ENCODE results near the gene TBRG4.

The TBRG4 gene

GRCh38 chr7:45143616-45144015 is 32.1 kb upstream of the TBRG4 start:
- no peak for DNase-seq (ENCODE audit: low spot score)

GRCh38 chr7:45140827-45141226 is 29.3 kb upstream of the TBRG4 start:
- DNase-seq (ENCODE audit: low spot score) = no peak

GRCh38 chr7:45138433-45139267 is 27.2 kb upstream of the TBRG4 start:
- DNase-seq (ENCODE audit: low spot score) = no peak

- peak; percentile 84 for DNase-seq (ENCODE audit: low spot score)
Observed at GRCh38 chr7:45136106-45137060, 24.9 kb upstream of the TBRG4 start.

- DNase-seq (ENCODE audit: low spot score) = no peak
Observed at GRCh38 chr7:45133877-45134276, 22.4 kb upstream of the TBRG4 start.

- no peak for DNase-seq (ENCODE audit: low spot score)
Observed at GRCh38 chr7:45133352-45133751, 21.9 kb upstream of the TBRG4 start.

GRCh38 chr7:45132708-45133320 is 21.3 kb upstream of the TBRG4 start:
- DNase-seq (ENCODE audit: low spot score) = no peak

- DNase-seq (ENCODE audit: low spot score) = no peak
Observed at GRCh38 chr7:45131891-45132290, 20.4 kb upstream of the TBRG4 start.

GRCh38 chr7:45130910-45131309 is 19.4 kb upstream of the TBRG4 start:
- DNase-seq (ENCODE audit: low spot score) = no peak

- no peak for DNase-seq (ENCODE audit: low spot score)
Observed at GRCh38 chr7:45129906-45130305, 18.4 kb upstream of the TBRG4 start.

GRCh38 chr7:45129181-45129800 is 17.8 kb upstream of the TBRG4 start:
- DNase-seq (ENCODE audit: low spot score) = no peak

GRCh38 chr7:45126920-45127319 is 15.4 kb upstream of the TBRG4 start:
- DNase-seq (ENCODE audit: low spot score) = no peak

GRCh38 chr7:45126201-45126600 is 14.7 kb upstream of the TBRG4 start:
- DNase-seq (ENCODE audit: low spot score) = no peak

GRCh38 chr7:45125193-45125904 is 13.9 kb upstream of the TBRG4 start:
- DNase-seq (ENCODE audit: low spot score) = no peak

- no peak for DNase-seq (ENCODE audit: low spot score)
Observed at GRCh38 chr7:45123913-45124710, 12.6 kb upstream of the TBRG4 start.

- no peak for DNase-seq (ENCODE audit: low spot score)
Observed at GRCh38 chr7:45122975-45123860, 11.7 kb upstream of the TBRG4 start.

- DNase-seq (ENCODE audit: low spot score) = no peak
Observed at GRCh38 chr7:45119550-45119949, 8.1 kb upstream of the TBRG4 start.

GRCh38 chr7:45118889-45119331 is 7.4 kb upstream of the TBRG4 start:
- no peak for DNase-seq (ENCODE audit: low spot score)

GRCh38 chr7:45118292-45118691 is 6.8 kb upstream of the TBRG4 start:
- DNase-seq (ENCODE audit: low spot score) = no peak

Data from hepatic stellate cell (primary cell).